Skin of body (tissue), 2 donors: Measurements from ENCODE around the gene KCNJ13. TPM values are rescaled to one million over a fixed set of nuclear protein-coding genes. Genes with fewer than 3 reads are reported as not detected.

Experiments
- DNase-seq: peaks from one replicate; lab custom pipeline; 2025; lab: John Stamatoyannopoulos, UW
- total RNA-seq: library from RNA; depleted of rRNA; stranded (reverse); fragments of >200 nt; gene quantifications from one replicate; pipeline ENCODE4 v1.2.3, GENCODE V29; 2014

KCNJ13 gene
- total RNA-seq = 0.79 TPM

GRCh38 chr2:232776435-232776834, at the start of gene KCNJ13:
KCNJ13 (minus strand) TSS chr2:232776565; CDS start chr2:232771362, 5,203 bp downstream.
- no peak for DNase-seq

- DNase-seq = no peak
Observed at GRCh38 chr2:232817756-232818155, 41.4 kb upstream of the KCNJ13 start.

GRCh38 chr2:232816657-232817056, 40.3 kb upstream of the KCNJ13 start:
- DNase-seq = no peak

GRCh38 chr2:232815569-232815968, 39.2 kb upstream of the KCNJ13 start:
- no peak for DNase-seq

- DNase-seq = no peak
Observed at GRCh38 chr2:232810444-232810843, 34.1 kb upstream of the KCNJ13 start.

- no peak for DNase-seq
Observed at GRCh38 chr2:232809349-232810124, 33.2 kb upstream of the KCNJ13 start.

- DNase-seq = no peak
Observed at GRCh38 chr2:232802091-232802490, 25.7 kb upstream of the KCNJ13 start.

- no peak for DNase-seq
Observed at GRCh38 chr2:232800166-232800565, 23.8 kb upstream of the KCNJ13 start.

- DNase-seq = no peak
Observed at GRCh38 chr2:232798187-232798586, 21.8 kb upstream of the KCNJ13 start.

GRCh38 chr2:232795920-232796319, 19.6 kb upstream of the KCNJ13 start:
- DNase-seq = no peak

GRCh38 chr2:232794981-232795380, 18.6 kb upstream of the KCNJ13 start:
- no peak for DNase-seq

- no peak for DNase-seq
Observed at GRCh38 chr2:232793271-232793670, 16.9 kb upstream of the KCNJ13 start.

- no peak for DNase-seq
Observed at GRCh38 chr2:232791518-232791917, 15.2 kb upstream of the KCNJ13 start.

- DNase-seq = no peak
Observed at GRCh38 chr2:232789082-232789481, 12.7 kb upstream of the KCNJ13 start.

- no peak for DNase-seq
Observed at GRCh38 chr2:232787806-232788205, 11.4 kb upstream of the KCNJ13 start.

- DNase-seq = no peak
Observed at GRCh38 chr2:232783278-232783677, 6.9 kb upstream of the KCNJ13 start.

GRCh38 chr2:232781765-232782164, 5.4 kb upstream of the KCNJ13 start:
- DNase-seq = no peak

GRCh38 chr2:232779934-232780333, 3.6 kb upstream of the KCNJ13 start:
- DNase-seq = no peak

- no peak for DNase-seq
Observed at GRCh38 chr2:232779465-232779864, 3.1 kb upstream of the KCNJ13 start.

GRCh38 chr2:232777276-232777675, 911 bp upstream of the KCNJ13 start:
- DNase-seq = no peak

- no peak for DNase-seq
Observed at GRCh38 chr2:232773815-232774214, 2.5 kb downstream of the KCNJ13 start.

- DNase-seq = no peak
Observed at GRCh38 chr2:232772531-232772930, 3.8 kb downstream of the KCNJ13 start.

- DNase-seq = no peak
Observed at GRCh38 chr2:232771870-232772269, 4.5 kb downstream of the KCNJ13 start.

GRCh38 chr2:232770207-232770606, 6.2 kb downstream of the KCNJ13 start:
- no peak for DNase-seq
